Hippocampal formation (tissue), 2 donors: ENCODE results near the gene CPHXL2.

Experiments
- DNase-seq, 2 donors: peaks; one replicate each; lab custom pipeline; 2025; lab: John Stamatoyannopoulos, UW

CPHXL2 gene

GRCh38 chr16:75644240-75645012 is 32.4 kb downstream of the CPHXL2 start:
- DNase-seq = no peak

- no peak for DNase-seq
These were observed 36.2 kb downstream of the CPHXL2 start for GRCh38 chr16:75640598-75640997.

GRCh38 chr16:75635036-75635435 is 41.8 kb downstream of the CPHXL2 start:
- no peak for DNase-seq

- no peak for DNase-seq
These were observed 44.0 kb downstream of the CPHXL2 start for GRCh38 chr16:75632857-75633256.

GRCh38 chr16:75630052-75630451 is 46.8 kb downstream of the CPHXL2 start:
- DNase-seq = no peak

GRCh38 chr16:75629132-75629531 is 47.7 kb downstream of the CPHXL2 start:
- DNase-seq = no peak

GRCh38 chr16:75628351-75628750 is 48.5 kb downstream of the CPHXL2 start:
- DNase-seq = no peak

GRCh38 chr16:75627851-75628250 is 49.0 kb downstream of the CPHXL2 start:
- DNase-seq = no peak

GRCh38 chr16:75626806-75627205 is 50.0 kb downstream of the CPHXL2 start:
- no peak for DNase-seq

GRCh38 chr16:75624921-75625334 is 51.9 kb downstream of the CPHXL2 start:
- DNase-seq = no peak

- peak; percentile 92 to 93 for DNase-seq
These were observed 53.8 kb downstream of the CPHXL2 start, which contains the start of gene ADAT1 for GRCh38 chr16:75622761-75623605. Gene ADAT1, minus strand, starts transcription at chr16:75623281. Its CDS starts 2,482 bp downstream, at chr16:75620799.

GRCh38 chr16:75621170-75621477 is 55.7 kb downstream of the CPHXL2 start:
- peak in 1 of 2 donors; percentile 18 for DNase-seq

GRCh38 chr16:75620326-75621169 is 56.3 kb downstream of the CPHXL2 start:
- DNase-seq = no peak

GRCh38 chr16:75618780-75619179 is 58.0 kb downstream of the CPHXL2 start:
- DNase-seq = no peak

- no peak for DNase-seq
These were observed 59.7 kb downstream of the CPHXL2 start for GRCh38 chr16:75617121-75617520.

- DNase-seq = no peak
These were observed 60.2 kb downstream of the CPHXL2 start for GRCh38 chr16:75616521-75617010.

- DNase-seq = no peak
These were observed 61.2 kb downstream of the CPHXL2 start for GRCh38 chr16:75615619-75616018.

GRCh38 chr16:75614066-75614897 is 62.5 kb downstream of the CPHXL2 start:
- DNase-seq = no peak
